ENCODE data around the gene RRN3.

DNA sequence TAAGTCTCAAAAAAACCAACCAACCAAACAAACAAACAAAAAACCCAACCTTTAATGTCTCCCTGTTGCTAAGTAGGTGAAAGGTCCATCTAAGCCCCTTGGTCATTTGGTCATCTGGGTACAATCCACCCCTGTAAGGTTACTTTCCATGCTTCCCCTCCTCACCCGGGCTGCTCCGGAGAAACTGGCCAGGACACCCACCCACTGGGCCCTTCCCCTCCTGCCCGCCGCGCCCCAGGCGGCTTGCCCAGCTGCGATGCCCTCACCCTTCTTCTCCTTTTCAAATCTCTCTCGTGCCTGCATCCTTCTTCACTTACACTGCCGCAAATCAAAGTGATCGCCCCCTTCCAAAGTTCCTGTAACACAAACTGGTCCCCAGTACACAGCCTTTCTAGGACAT lies 40.2 kb downstream of the RRN3 start:
- TF ChIP-seq POLR2A (IDR thresholded peaks at IDR 0.05), result no peak
- TF ChIP-seq, protein P1, sequence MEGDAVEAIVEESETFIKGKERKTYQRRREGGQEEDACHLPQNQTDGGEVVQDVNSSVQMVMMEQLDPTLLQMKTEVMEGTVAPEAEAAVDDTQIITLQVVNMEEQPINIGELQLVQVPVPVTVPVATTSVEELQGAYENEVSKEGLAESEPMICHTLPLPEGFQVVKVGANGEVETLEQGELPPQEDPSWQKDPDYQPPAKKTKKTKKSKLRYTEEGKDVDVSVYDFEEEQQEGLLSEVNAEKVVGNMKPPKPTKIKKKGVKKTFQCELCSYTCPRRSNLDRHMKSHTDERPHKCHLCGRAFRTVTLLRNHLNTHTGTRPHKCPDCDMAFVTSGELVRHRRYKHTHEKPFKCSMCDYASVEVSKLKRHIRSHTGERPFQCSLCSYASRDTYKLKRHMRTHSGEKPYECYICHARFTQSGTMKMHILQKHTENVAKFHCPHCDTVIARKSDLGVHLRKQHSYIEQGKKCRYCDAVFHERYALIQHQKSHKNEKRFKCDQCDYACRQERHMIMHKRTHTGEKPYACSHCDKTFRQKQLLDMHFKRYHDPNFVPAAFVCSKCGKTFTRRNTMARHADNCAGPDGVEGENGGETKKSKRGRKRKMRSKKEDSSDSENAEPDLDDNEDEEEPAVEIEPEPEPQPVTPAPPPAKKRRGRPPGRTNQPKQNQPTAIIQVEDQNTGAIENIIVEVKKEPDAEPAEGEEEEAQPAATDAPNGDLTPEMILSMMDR (IDR thresholded peaks at IDR 0.05), result no peak

Measured in Peyer's patch (tissue), 4 donors.